ENCODE data around the gene DEGS1. TPM values are rescaled to one million over a fixed set of nuclear protein-coding genes. Genes with fewer than 3 reads are reported as not detected.

DEGS1 gene
- total RNA-seq, 1 experiment from 2014 or later: 82.8 TPM

DNA sequence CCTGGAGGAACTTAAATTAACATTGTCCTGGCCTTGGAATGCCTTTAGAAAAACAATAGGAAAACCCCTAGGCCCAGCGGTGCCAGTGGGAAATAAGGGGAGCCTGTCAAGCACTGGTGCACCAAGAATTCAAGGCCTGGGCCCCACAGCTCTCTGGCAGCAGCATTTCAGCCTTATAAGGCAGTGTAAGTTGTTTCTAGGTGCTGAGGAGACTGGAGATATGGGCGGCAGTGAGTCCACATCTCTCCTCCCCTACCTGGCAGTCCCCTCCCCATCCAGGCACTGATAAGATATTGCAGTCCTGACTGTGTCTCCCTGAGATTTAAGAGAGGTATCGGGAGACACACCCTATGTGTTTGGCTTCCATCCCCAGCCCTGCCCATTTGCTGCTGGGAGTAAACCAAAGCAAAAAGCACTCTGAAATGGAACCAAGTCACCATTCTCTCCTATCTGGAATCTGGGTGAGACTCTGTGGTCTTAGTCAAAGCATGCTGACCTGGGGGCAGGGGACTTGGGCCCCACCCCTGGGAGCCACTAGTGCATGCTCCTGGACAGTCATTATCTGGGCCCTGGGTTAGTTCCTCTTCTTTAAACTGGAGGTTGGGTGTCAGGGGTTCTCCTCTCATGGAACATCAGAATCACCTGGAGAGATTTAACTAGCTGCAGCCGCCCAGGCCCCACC lies 30.5 kb downstream of the DEGS1 start:
- H3K27ac ChIP-seq (ENCODE audit: low read length): no peak overlapping the region
- H3K4me1 ChIP-seq (ENCODE audit: control insufficient read depth, insufficient read depth, low read length): 0 out of 2 replicates have a peak, but pooled peaks cover 4% of the 10 kb centered on the region
- DNase-seq (ENCODE audit: low read depth, low spot score): no peak
- H3K9me3 ChIP-seq (ENCODE audit: control insufficient read depth, insufficient read depth, low read depth, low read length): no peaks in the 10 kb centered on the region
- ChIA-PET POLR2A (no interaction called here), CTCF (no interaction called here)
- no peaks in the 10 kb centered on the region for H3K36me3 ChIP-seq (ENCODE audit: control insufficient read depth, insufficient read depth, low read length)
- H3K4me3 ChIP-seq (ENCODE audit: low read depth in 2 of 2, low read length in 2 of 2): no peak overlapping the region
- no peak for ATAC-seq
- intact Hi-C loops (cut with micrococcal nuclease; ENCODE audit: unreplicated experiment) (no loop called here), in situ Hi-C loops (cut with HindIII; ENCODE audit: low pct_unique_long_range_greater_than_20kb, low sequenced_read_pairs) (no loop called here)
- TF ChIP-seq, protein P1, sequence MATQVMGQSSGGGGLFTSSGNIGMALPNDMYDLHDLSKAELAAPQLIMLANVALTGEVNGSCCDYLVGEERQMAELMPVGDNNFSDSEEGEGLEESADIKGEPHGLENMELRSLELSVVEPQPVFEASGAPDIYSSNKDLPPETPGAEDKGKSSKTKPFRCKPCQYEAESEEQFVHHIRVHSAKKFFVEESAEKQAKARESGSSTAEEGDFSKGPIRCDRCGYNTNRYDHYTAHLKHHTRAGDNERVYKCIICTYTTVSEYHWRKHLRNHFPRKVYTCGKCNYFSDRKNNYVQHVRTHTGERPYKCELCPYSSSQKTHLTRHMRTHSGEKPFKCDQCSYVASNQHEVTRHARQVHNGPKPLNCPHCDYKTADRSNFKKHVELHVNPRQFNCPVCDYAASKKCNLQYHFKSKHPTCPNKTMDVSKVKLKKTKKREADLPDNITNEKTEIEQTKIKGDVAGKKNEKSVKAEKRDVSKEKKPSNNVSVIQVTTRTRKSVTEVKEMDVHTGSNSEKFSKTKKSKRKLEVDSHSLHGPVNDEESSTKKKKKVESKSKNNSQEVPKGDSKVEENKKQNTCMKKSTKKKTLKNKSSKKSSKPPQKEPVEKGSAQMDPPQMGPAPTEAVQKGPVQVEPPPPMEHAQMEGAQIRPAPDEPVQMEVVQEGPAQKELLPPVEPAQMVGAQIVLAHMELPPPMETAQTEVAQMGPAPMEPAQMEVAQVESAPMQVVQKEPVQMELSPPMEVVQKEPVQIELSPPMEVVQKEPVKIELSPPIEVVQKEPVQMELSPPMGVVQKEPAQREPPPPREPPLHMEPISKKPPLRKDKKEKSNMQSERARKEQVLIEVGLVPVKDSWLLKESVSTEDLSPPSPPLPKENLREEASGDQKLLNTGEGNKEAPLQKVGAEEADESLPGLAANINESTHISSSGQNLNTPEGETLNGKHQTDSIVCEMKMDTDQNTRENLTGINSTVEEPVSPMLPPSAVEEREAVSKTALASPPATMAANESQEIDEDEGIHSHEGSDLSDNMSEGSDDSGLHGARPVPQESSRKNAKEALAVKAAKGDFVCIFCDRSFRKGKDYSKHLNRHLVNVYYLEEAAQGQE (IDR thresholded peaks at IDR 0.05; ENCODE audit: insufficient read depth in 1 of 2, low read depth in 2 of 2, low read length in 1 of 2): no peak
- TF ChIP-seq POLR2AphosphoS5 (IDR thresholded peaks at IDR 0.05; ENCODE audit: low read depth, low read length) (no peak), SIN3A (IDR thresholded peaks at IDR 0.05; ENCODE audit: borderline replicate concordance, insufficient read depth, low read depth, low read length) (no peak), TCF7L2 (IDR thresholded peaks at IDR 0.05; ENCODE audit: low read depth, low read length) (no peak)
- TF ChIP-seq, protein P2, sequence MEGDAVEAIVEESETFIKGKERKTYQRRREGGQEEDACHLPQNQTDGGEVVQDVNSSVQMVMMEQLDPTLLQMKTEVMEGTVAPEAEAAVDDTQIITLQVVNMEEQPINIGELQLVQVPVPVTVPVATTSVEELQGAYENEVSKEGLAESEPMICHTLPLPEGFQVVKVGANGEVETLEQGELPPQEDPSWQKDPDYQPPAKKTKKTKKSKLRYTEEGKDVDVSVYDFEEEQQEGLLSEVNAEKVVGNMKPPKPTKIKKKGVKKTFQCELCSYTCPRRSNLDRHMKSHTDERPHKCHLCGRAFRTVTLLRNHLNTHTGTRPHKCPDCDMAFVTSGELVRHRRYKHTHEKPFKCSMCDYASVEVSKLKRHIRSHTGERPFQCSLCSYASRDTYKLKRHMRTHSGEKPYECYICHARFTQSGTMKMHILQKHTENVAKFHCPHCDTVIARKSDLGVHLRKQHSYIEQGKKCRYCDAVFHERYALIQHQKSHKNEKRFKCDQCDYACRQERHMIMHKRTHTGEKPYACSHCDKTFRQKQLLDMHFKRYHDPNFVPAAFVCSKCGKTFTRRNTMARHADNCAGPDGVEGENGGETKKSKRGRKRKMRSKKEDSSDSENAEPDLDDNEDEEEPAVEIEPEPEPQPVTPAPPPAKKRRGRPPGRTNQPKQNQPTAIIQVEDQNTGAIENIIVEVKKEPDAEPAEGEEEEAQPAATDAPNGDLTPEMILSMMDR (IDR thresholded peaks at IDR 0.05): no peak
- H3K27me3 ChIP-seq (ENCODE audit: control insufficient read depth, insufficient read depth, low read length): no peaks in the 10 kb centered on the region
- no TSS peak for BruUV-seq (replicated peaks)

DNA sequence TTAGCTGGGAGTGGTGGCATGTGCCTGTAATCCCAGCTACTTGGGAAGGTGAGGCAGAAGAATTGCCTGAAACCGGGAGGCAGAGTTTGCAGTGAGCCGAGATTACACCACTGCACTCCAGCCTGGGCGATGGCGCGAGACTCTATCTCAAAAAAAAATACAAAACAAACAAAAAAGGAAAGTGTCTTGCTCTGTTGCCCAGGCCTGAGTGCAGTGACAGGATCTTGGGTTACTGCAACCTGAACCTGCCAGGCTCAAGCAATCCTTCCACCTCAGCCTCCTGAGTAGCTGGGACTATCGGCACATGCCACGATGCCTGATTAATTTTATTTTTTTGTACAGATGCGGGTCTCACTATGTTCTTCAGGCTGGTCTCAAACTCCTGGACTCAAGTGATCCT lies 33.3 kb downstream of the DEGS1 start:
- Histone ChIP-seq H3K27me3 (ENCODE audit: control insufficient read depth, insufficient read depth, low read length) (no peaks in the 10 kb centered on the region), H3K27ac (ENCODE audit: low read length) (no peak overlapping the region), H3K9me3 (ENCODE audit: control insufficient read depth, insufficient read depth, low read depth, low read length) (no peaks in the 10 kb centered on the region), H3K4me3 (ENCODE audit: low read depth in 2 of 2, low read length in 2 of 2) (no peak overlapping the region), H3K4me1 (ENCODE audit: control insufficient read depth, insufficient read depth, low read length) (0 out of 2 replicates have a peak, but pooled peaks cover 2% of the 10 kb centered on the region), H3K36me3 (ENCODE audit: control insufficient read depth, insufficient read depth, low read length) (no peaks in the 10 kb centered on the region)
- ChIA-PET POLR2A (interaction anchor here (0.6 to 0.7 kb wide), 2 partner anchors 34 to 35 kb away, joined by 3 to 9 read pairs; no protein-coding TSS in a partner anchor), CTCF (no interaction called here)
- DNase-seq (ENCODE audit: low read depth, low spot score) (no peak), ATAC-seq (no peak)
- intact Hi-C loops (cut with micrococcal nuclease; ENCODE audit: unreplicated experiment) (no loop called here), in situ Hi-C loops (cut with HindIII; ENCODE audit: low pct_unique_long_range_greater_than_20kb, low sequenced_read_pairs) (no loop called here)
- BruUV-seq (replicated peaks): no TSS peak
- TF ChIP-seq, protein P1 (IDR thresholded peaks at IDR 0.05; ENCODE audit: insufficient read depth in 1 of 2, low read depth in 2 of 2, low read length in 1 of 2): no peak
- no peak for TF ChIP-seq POLR2AphosphoS5 (IDR thresholded peaks at IDR 0.05; ENCODE audit: low read depth, low read length)
- TF ChIP-seq, protein P2 (IDR thresholded peaks at IDR 0.05): no peak
- TF ChIP-seq SIN3A (IDR thresholded peaks at IDR 0.05; ENCODE audit: borderline replicate concordance, insufficient read depth, low read depth, low read length): no peak
- no peak for TF ChIP-seq TCF7L2 (IDR thresholded peaks at IDR 0.05; ENCODE audit: low read depth, low read length)
